Stomach (tissue), 9 donors: ENCODE results near the gene ZNF143. TPM values are rescaled to one million over a fixed set of nuclear protein-coding genes. Genes with fewer than 3 reads are reported as not detected.

Source experiments
- DNase-seq, 2 donors: peaks; one replicate each; pipeline versions ENCODE4 v3.0.0 to v3.0.0-alpha.2; 2013 to 2019
- H3K27ac ChIP-seq, 5 donors: fragments of 200-600 bp in 4 of 5; sonication (generic) in 4 of 5; one replicate each; pipeline ENCODE4 v1.5.1; 2013 to 2019; ENCODE audit warnings: mild to moderate bottlenecking in 1 of 5, moderate library complexity in 1 of 5
- H3K27me3 ChIP-seq, 3 donors: fragments of 200-600 bp; sonication (generic); one replicate each; pipeline ENCODE4 v1.5.1; 2017 to 2019; ENCODE audit warnings: mixed run types in 1 of 3
- H3K36me3 ChIP-seq, 4 donors: fragments of 200-600 bp; sonication (generic); 1 replicate in 3 of 4; 2 replicates in 1 of 4; pipeline ENCODE4 v1.5.1; 2016 to 2019
- H3K4me1 ChIP-seq, 4 donors: fragments of 200-600 bp; sonication (generic); one replicate each; pipeline ENCODE4 v1.5.1; 2016 to 2019
- H3K4me3 ChIP-seq, 4 donors: fragments of 200-600 bp; sonication (generic) in 3 of 4; one replicate each; pipeline ENCODE4 v1.5.1; 2016 to 2019; ENCODE audit warnings: mild to moderate bottlenecking in 1 of 4
- H3K9me3 ChIP-seq, 4 donors: fragments of 200-600 bp; sonication (generic); one replicate each; pipeline ENCODE4 v1.5.1; 2016 to 2019
- EP300 ChIP-seq: sonication (generic); formaldehyde crosslinking; IDR thresholded peaks from one replicate; pipeline ENCODE4 v1.6.1; 2017; ENCODE audit warnings: antibody characterized with exemption
- POLR2A ChIP-seq, 4 donors: fragments of 450-650 bp; IDR thresholded peaks; one replicate each; pipeline ENCODE4 v1.6.1; 2016; ENCODE audit warnings: antibody characterized with exemption in 4 of 4, control low read depth in 2 of 4, mild to moderate bottlenecking in 1 of 4, moderate library complexity in 1 of 4
- POLR2AphosphoS5 ChIP-seq, 3 donors: sonication (generic); formaldehyde crosslinking; IDR thresholded peaks; one replicate each; pipeline ENCODE4 v1.6.1; 2016; ENCODE audit warnings: antibody characterized with exemption in 3 of 3
- WGBS, 5 donors: extraction: QIAGEN DNeasy Blood & Tissue Kit in 3 of 5; methylation state at CpG; one replicate each; pipeline versions ENCODE4 v1.1.5 to v1.1.7; 2013 to 2018; 5-methylcytosine and 5-hydroxymethylcytosine counted together
- intact Hi-C: fragments of 100-400 bp; cut with DNase I; formaldehyde crosslinking; loops from one replicate; pipeline ENCODE4 v1.15.1; 2023; ENCODE audit warnings: low total_unique reads
- polyA plus RNA-seq, 3 donors: library from polyadenylated mRNA; stranded (reverse); fragments of 200-250 nt; gene quantifications; one replicate each; pipeline ENCODE4 v1.2.3, GENCODE V29; 2013
- total RNA-seq, 5 donors: library from RNA; depleted of rRNA; stranded (reverse); fragments of >200 nt; gene quantifications; one replicate each; pipeline versions ENCODE4 v1.1.0 to v1.2.3, GENCODE V29; 2014 to 2016
- TF ChIP-seq, protein P1 (sequence below), 7 experiments: fragments of 450-650 bp in 4 of 7; fragments of 200-600 bp in 3 of 7; sonication (generic) in 3 of 7; IDR thresholded peaks; one replicate each; pipeline ENCODE4 v1.5.1; 2016 to 2019; ENCODE audit warnings: antibody characterized with exemption in 7 of 7, control low read depth in 2 of 7, mild to moderate bottlenecking in 1 of 7
- donor health status: healthy with polysubstance abuse.
- donor health status: Bipolar disorder and iron deficiency.
- donor health status: healthy.

The ZNF143 gene
- total and polyA plus RNA-seq, 8 donors: 4.1 to 110 (median 19.0) TPM

- H3K9me3 ChIP-seq: no peaks in the 10 kb centered on the region
- H3K4me1 ChIP-seq: peaks cover 6 to 43% (median 24%) of the 10 kb centered on the region in 4 donors
- no peak overlapping the region for H3K27ac ChIP-seq
- 90 to 100% (median 94%) methylated on average over 2 of the region's 2 CpGs for WGBS, 5 donors
- intact Hi-C loops: no loop called here
- peaks cover 6 to 33% (median 27%) of the 10 kb centered on the region in 4 donors for H3K36me3 ChIP-seq
- no peak for TF ChIP-seq POLR2AphosphoS5 (IDR thresholded peaks at IDR 0.05)
- no peak for TF ChIP-seq POLR2A (IDR thresholded peaks at IDR 0.05)
- no peak for TF ChIP-seq EP300
- TF ChIP-seq, protein P1, sequence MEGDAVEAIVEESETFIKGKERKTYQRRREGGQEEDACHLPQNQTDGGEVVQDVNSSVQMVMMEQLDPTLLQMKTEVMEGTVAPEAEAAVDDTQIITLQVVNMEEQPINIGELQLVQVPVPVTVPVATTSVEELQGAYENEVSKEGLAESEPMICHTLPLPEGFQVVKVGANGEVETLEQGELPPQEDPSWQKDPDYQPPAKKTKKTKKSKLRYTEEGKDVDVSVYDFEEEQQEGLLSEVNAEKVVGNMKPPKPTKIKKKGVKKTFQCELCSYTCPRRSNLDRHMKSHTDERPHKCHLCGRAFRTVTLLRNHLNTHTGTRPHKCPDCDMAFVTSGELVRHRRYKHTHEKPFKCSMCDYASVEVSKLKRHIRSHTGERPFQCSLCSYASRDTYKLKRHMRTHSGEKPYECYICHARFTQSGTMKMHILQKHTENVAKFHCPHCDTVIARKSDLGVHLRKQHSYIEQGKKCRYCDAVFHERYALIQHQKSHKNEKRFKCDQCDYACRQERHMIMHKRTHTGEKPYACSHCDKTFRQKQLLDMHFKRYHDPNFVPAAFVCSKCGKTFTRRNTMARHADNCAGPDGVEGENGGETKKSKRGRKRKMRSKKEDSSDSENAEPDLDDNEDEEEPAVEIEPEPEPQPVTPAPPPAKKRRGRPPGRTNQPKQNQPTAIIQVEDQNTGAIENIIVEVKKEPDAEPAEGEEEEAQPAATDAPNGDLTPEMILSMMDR (IDR thresholded peaks at IDR 0.05): no peak
- H3K4me3 ChIP-seq: no peak overlapping the region
- no peak for DNase-seq
- no peaks in the 10 kb centered on the region for H3K27me3 ChIP-seq
Measured at GRCh38 chr11:9524001-9524400, 63.2 kb downstream of the ZNF143 start.

DNA sequence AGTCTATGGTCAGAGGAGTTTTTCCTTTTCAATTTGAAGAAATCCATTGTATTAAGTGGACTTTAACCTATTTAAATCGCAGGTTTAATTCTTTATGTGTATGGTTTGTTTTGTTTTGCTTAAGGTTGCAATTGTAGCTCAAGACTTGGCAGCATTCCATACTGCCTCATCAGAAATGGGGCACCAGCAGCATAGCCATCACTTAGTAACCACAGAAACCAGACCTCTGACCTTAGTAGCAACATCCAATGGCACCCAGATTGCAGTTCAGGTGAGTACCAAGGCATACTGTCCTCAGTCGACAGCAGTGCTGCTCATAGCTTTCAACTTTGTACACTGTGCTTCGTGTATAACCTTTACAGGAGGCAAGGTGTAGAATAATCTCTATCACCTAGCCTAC is 64.3 kb downstream of the ZNF143 start:
- Histone ChIP-seq H3K9me3 (no peaks in the 10 kb centered on the region), H3K27me3 (no peaks in the 10 kb centered on the region), H3K4me1 (peaks cover 17 to 54% (median 35%) of the 10 kb centered on the region in 4 donors), H3K27ac (no peak overlapping the region), H3K36me3 (peaks cover 6 to 29% (median 25%) of the 10 kb centered on the region in 4 donors), H3K4me3 (no peak overlapping the region)
- intact Hi-C loops: no loop called here
- 54 to 78% (median 63%) methylated on average over 3 of the region's 3 CpGs for WGBS, 5 donors
- peak in 1 of 2 donors; percentile 59 for DNase-seq
- TF ChIP-seq, protein P1 (IDR thresholded peaks at IDR 0.05): no peak
- TF ChIP-seq POLR2AphosphoS5 (IDR thresholded peaks at IDR 0.05): no peak
- TF ChIP-seq EP300: no peak

DNA sequence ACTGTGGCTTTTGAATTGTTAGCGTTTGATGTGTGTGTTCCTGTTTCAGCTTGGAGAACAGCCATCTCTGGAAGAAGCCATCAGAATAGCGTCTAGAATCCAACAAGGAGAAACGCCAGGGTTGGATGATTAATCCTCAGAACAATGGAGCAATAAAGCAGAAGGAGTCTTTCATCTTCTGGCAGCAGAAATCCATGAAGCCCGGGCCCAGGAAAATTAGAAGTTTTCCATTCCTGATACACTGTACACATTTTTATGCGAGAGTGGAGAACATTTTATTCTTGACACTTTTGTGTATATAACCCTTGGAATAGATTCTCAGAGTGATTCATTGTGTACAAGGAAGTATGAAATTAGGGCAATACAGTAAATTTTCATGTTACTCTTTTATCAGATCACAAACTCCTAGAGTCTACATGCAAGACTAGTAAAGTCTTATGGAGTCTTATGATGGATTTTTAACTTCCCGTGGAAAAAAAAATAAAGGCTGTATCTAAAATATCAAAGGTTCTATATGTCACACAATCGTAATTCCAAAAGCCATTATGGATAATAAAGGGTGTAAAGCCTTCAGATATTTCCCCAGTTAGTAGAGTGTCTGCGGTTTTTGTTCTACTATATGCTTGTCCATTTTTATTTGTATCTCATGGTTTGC is 66.8 kb downstream of the ZNF143 start:
- intact Hi-C loops: no loop called here
- Histone ChIP-seq H3K4me1 (peaks cover 18 to 67% (median 43%) of the 10 kb centered on the region in 4 donors), H3K36me3 (peaks cover 6 to 20% (median 12%) of the 10 kb centered on the region in 4 donors), H3K4me3 (no peak overlapping the region), H3K27ac (peak overlapping the region; percentile 55 to 78 (median 65)), H3K9me3 (no peaks in the 10 kb centered on the region), H3K27me3 (no peaks in the 10 kb centered on the region)
- peak in 1 of 2 donors; percentile 86 for DNase-seq
- WGBS, 5 donors: 24 to 32% (median 27%) methylated on average over 8 of the region's 8 CpGs
- TF ChIP-seq, protein P1 (IDR thresholded peaks at IDR 0.05): no peak
- TF ChIP-seq POLR2AphosphoS5 (IDR thresholded peaks at IDR 0.05) (peak in 1 of 3 donors; percentile 32), EP300 (no peak), POLR2A (IDR thresholded peaks at IDR 0.05) (no peak)

DNA sequence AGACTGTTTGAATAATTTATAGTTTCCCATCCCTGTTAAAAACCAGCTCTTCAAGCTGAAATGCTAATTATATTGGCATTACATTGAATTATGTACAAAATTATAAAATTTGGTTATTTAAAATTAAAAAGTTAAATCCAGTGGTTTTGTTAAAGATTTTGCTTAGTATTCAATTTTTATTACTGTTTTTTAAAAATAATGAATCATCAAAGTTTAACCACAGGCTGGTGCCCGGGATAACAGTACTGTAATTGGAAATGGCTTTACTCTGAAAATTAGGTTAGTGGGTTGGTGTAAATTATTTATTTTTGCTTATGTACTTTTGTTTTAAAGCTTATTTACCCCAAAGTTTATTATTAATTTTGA is 67.3 kb downstream of the ZNF143 start:
- Histone ChIP-seq H3K36me3 (peaks cover 6 to 18% (median 12%) of the 10 kb centered on the region in 4 donors), H3K4me1 (peaks cover 19 to 72% (median 45%) of the 10 kb centered on the region in 4 donors), H3K27me3 (no peaks in the 10 kb centered on the region), H3K27ac (peak overlapping the region in 3 of 5 donors; percentile 59 to 78 (median 70)), H3K4me3 (no peak overlapping the region), H3K9me3 (no peaks in the 10 kb centered on the region)
- DNase-seq: no peak
- 73 to 90% (median 86%) methylated on average over 1 of the region's 1 CpG for WGBS, 5 donors
- TF ChIP-seq POLR2A (IDR thresholded peaks at IDR 0.05): no peak
- intact Hi-C loops: no loop called here
